Cerebellar cortex (tissue), 1 donor: Measurements from ENCODE around the gene PEF1.
"Not testable (repeated sequence)": the region's sequence is repeated elsewhere in the genome, so short reads cannot be mapped to it uniquely, and the experiment has no call there.

Source experiments
- DNase-seq: peaks from one replicate; pipeline ENCODE4 v3.0.0-alpha.2; 2015; ENCODE audit warnings: low spot score

PEF1 gene

DNA sequence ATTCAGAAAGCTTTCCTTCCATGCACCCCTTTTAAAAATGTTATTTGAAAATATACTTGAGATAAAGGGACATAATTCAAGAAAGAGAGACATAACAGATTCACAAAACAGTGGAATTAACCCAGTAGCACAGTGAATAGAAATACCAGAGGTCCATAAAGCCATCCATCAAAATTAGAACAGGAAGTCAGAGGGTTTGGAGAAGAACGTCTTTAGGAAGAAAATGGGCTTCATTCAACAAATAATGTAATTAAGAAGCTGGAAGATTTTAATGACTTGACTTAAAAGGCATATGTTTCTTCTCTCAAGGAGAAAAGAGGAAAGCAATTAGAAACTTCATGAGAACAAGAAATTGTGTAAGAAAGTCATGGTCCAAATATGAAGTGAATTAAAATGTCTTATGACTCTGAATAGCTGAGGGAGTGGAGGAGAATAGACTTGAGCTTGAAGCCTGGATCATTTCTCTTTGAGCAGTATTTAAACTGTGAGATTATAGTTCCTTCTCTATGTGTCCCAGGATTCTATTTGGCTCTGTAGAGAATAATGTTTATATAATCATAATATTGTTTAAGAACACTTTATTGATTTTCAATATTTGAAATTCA is 35.1 kb downstream of the PEF1 start:
- no peak for DNase-seq

DNA sequence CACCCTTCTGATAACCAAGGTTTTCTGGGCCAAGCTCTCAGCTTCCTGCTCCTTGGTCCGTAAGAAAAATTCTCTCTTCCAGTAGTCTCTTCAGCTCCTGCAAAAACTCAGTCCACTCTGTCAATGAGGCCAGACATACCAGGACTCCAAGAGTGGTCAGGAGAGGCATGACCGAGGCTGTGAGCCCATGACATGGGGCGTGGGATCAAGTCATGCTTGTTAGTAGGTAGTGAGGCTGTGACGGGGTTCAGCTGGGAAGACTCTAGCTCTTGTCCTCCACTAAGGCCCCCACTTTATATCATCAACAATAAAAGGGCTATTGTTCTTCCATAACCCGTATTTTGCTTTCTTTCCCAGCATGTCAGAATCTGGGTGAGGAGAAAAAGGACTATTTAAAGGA is 37.3 kb downstream of the PEF1 start:
- DNase-seq, result no peak

DNA sequence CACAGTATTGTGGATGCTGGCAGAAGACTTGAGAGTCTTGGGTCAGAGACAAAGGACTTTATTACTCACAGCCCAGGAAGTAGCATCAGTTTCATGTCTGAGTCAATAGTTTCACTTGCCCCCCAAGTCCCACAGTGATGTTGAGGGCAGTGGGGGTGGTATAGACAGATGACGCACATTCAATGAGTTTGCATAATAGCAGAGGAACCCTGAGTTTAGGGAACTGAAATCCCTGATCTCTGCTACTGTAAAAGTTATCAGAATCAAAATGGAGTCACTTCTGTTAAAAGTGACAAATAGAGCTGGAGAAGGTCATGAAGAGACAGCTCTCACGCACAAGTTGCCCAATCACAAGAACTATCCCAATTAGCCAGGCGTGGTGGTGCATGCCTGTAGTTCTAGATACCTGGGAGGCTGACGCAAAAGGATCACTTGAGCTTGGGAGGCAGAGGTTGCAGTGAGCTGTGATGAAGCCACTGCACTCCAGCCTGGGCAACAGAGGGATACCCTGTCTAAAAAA is 38.7 kb downstream of the PEF1 start:
- DNase-seq, result no peak

DNA sequence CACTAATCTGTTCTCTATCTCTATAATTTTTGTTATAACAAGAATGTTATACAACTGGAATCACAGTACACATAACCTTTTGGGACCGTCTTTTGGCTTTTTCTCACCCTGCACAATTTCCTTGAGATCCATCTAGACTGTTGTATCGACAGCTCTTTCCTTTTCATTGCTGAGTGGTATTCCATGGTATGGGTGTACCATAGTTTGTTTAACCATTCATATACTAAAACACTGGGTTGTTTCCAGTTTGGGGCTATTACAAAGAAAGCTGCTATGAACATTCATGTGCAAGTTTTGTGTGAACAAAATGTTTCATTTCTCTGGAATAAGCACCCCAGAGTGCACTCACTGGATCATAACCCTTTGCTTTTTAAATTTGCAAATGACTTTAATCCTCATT is 42.6 kb downstream of the PEF1 start:
- DNase-seq, result no peak

DNA sequence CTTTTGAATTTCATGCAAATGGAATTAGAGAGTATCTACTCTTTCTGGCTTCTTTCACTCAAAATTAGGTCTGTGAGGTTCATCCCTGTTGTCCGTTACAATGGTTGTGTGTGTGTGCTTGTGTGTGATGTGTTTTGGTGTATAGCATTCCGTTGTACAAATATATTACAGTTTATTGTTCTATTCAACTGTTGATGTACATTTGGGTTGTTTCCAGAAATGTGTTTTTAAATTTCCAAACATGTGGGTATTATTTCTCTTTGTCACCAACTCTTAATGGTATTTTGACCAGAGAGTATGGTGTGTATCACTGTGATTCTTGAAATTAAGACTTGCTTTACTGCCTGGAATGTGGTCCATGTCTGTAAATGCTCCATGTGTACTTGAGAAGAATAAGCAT is 44.0 kb downstream of the PEF1 start:
- DNase-seq, result no peak

DNA sequence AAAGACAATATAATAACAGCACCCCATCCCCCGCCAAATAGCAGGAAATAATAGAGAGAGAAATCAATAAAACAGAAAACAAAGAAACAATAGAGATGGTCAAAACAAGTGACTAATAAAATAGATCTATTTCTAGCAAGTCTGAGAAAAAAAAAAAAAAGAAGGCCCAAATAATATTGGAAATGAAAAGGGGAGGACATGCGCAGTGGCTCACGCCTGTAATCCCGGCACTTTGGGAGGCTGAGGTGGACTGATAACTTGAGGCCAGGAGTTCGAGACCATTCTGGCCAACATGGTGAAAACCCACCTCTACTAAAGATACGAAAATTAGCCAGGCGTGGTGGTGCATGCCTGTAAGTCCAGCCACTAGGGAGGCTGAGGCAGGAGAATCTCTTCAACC is 45.7 kb downstream of the PEF1 start:
- DNase-seq, result no peak

DNA sequence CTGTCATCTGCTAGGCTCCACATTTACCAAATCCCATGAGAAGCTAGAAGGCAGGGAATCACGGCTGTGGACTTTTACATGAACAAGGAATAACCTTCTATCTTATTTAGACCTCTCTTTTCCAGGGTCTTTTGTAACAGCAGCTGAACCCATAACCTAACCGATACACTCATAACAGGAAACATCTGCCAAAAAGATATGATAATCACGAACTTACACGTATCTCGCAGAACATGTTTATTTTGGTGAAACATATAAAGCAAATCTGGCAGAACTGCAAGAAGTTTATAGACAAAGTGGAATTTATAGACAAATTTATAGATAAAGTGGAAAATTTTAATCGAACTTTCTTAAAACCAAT is 48.0 kb downstream of the PEF1 start:
- DNase-seq, result no peak

DNA sequence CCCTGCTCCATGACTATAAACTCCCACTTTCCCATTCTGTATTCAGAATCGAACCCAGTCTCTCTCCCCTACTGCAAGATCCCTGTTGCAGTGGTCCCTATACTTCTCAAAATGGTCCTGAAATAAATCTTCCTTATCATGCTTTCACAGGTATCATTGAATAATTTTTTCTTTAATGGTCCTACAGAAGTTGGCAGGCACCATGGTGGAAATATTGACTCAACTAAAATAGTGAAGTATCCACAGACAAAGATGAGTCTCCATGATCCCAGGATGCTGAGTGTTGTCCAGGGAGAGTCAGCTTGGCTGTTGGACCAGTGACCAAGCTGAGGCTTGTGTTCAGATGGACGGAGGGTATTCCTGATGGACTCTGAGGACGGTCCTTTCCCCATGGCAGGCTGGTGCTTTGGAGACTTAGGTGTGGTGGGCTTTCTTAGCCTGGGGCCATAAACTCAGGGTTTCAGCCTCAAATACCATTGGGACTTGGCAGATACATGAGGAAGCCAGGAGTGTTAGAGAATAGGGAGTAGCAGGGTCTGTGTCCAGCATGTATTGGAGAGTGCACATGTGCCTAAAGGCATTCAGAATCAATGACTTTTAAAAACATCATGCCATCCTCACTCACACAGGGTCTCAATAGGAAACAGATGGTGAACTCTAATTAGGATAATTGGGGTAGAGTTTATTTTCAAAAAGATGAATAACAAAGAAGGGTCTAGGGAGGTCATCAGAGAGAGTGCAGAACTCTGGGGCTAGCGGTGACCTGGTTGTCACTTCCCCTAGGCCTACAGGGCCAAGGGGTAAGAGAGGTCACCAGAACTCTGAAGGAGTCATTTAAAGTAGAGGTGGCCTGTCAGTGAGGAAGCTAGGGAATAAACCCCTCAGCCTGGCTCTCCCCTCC is 48.6 kb downstream of the PEF1 start:
- DNase-seq, result no peak

DNA sequence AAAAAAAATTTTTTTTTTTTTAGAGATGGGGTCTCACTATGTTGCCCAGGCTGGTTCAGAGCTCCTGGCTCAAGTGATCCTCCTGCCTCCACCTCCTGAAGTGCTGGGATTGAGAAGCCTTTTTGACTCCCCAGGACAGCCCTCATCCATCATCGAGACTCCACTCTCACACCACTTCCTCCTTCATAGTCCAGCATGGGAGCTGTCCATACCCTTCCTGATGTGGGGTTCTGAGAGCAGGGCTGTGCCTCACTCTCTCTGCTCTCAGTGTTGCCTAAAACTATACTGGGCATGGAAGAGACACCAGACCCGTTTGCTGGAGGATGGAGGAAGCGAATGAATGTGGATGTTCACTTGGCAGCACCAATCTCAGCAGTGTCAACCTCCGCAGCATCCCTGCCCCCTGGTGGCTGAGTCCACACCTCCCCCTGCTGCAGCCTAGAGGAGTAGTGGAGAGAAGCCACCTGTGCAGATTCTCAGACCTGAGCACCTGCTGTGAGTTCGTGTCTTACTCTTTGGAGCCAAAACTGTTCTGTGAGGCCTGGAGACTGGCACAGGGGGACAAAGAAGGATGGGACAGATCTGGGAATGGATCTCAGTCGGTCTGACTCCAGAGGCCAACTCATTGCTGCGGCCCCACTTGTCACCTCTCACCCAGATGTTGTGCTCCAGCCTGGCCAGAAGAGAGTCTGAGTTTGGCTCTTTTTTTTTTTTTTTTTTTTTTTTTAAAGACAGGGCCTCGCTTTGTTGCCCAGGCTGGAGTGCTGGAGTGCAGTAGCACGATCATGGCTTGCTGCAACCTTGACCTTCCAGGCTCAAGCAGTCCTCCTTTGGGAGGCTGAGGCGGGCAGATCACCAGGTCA is 50.7 kb downstream of the PEF1 start:
- peak; percentile 68 for DNase-seq

DNA sequence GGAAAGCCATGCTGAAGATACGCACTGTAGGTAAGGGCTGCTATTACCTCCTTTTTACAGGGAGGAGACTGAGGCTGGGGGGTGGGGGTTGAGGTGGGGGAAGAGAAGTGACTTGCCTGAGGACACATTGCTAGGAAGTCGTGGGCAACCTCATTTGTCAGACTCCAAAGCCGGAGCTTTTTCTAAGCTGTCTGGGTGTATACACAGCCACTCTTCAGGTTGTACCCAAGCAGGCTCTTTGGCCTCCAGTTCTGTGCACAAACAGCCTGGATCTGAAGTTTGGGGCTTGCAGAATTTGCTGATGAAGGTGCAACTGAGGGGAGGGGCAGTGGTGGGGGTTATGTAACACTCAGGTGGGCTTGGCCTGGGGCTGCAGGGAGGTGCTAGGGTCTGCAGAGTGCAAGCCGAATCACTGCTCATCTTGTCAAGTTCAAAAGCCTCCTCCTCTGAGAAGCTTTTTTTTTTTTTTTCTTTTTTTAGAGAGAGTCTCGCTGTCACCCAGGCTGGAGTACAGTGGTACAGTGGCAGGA is 51.5 kb downstream of the PEF1 start:
- no peak for DNase-seq

DNA sequence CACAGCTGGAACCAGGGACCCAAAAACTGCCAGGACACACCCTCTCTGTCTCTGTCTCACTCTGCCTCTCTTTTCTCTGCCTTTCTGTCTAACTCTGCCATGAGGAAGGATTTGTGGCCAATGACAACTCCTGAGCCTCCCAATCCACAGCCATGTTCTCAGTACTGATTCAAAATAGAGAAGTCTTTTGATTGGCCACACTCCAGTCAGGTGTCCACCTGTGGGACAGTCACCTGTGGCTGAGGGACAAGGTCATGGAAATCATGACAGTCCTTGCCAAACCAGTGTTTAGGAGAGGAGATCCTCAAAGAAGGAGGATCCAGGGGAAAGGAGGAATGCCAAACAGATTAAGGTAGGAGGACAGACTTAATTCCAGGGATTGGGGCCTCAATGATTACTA is 52.5 kb downstream of the PEF1 start:
- no peak for DNase-seq

DNA sequence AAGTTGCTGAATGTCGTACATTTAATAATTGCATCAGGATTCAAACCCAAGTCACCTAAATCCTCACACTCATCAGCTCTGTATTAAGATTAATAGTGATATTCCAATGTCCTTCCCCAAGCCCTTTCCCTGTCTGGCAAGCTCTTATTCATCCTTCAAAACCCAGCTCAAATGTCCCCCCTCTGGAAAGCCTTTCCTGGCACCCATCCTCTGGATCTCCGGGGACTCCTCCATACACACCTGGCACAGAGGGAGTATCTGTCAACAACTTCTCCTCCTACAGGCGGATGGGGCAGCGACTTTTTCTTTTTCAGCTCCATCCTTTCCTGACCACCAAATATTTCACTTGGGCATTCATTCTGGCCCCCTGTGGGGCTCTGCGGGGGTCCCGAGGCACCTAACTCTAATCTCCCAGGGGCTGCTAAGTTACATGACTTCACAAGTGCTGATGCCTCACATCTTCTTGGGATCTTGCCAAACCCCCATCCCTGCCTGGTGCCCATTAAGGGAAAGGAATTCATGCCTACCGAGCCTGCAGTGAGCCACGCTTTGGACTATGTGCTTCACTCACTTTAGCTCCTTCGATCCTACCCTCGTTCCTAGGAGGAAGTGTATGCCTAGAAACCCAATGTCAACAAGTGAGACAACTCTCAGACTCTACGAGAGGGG is 53.1 kb downstream of the PEF1 start:
- DNase-seq, result no peak

DNA sequence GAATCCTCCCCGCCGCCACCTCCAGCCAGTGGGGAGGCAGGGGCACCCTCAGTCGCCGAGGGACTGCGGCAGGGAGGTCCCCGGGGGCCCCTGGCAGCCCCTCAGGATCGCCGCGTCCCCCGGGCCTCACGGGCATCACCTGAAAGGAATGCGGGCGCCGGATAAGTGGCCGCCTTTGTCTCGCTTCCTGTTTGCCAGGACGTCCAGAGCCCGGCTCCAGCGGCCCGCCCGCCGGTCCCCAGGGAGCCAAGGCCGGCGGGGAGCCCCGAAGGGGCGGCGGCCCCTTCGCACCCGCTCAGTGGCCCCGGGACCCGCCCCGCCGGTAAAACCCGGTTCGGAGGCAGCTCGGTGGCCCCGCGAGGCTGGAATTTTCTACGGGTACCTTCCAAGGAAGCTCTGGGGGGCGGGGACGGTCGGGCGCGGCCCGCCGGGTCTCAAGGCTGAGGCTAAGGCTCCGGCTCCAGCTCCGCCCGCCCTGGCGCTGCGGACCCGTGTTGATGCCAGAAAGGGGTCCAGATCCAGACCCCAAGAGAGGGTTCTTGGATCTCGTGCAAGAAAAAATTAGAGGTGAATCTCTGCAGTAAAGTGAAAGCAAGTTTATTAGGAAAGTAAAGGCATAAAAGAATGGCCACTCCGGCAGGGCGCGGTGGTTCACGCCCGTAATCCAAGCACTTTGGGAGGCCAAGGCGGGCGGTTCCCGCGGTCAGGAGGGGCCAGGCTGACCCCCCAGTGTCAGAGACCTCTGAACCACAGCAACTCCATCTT is 55.7 kb downstream of the PEF1 start:
- DNase-seq, result no peak

DNA sequence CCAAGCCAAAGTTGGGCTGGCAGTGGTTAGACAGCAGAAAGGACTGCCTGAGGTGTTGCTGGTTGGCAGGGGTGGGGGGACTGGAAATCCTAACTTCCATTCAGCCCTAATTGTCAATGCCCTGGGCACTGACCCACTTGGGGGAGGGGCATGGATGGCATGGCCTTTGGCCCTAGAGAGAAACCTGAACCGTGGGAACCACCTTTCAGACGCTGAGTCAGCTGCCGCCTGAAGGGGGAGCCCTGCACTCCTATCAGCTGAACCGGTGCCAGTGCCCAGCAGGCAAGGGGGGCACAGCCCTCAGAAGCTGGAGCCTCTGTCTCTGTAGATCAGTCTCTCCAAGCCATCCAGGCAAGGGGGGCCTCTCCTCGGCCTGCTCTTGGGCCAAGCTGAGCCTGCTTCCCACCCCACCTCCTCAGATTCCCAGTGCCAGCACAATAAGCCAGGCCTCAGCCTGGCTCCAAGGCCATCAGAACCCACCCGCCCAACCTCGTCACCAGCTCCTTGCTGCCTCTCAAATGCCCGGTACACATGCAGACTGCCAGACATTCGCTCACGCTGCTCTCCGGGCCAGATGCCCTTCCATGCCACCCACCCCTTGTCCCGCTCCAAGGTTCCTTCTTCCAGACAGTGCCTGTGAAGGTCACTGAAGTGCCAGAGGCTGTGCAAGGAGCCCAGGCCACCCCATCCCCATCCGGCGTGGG is 56.8 kb downstream of the PEF1 start:
- DNase-seq, result peak; percentile 36

DNA sequence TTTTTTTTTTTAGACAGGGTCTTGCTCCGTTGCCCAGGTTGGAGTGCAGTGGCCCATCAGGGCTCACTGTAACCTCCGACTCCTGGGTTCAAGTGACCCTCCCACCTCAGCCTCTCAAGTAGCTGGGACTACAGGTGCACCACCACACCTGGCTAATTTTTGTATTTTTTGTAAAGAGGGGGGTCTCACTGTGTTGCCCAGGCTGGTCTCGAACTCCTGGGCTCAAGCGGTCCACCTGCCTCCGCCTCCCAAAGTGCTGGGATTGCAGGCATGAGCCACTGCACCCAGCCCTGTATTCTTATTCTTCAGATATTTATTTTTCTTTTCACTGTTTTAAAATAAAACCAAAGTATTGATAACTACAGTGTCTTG is 57.4 kb downstream of the PEF1 start:
- not testable (repeated sequence) for DNase-seq

DNA sequence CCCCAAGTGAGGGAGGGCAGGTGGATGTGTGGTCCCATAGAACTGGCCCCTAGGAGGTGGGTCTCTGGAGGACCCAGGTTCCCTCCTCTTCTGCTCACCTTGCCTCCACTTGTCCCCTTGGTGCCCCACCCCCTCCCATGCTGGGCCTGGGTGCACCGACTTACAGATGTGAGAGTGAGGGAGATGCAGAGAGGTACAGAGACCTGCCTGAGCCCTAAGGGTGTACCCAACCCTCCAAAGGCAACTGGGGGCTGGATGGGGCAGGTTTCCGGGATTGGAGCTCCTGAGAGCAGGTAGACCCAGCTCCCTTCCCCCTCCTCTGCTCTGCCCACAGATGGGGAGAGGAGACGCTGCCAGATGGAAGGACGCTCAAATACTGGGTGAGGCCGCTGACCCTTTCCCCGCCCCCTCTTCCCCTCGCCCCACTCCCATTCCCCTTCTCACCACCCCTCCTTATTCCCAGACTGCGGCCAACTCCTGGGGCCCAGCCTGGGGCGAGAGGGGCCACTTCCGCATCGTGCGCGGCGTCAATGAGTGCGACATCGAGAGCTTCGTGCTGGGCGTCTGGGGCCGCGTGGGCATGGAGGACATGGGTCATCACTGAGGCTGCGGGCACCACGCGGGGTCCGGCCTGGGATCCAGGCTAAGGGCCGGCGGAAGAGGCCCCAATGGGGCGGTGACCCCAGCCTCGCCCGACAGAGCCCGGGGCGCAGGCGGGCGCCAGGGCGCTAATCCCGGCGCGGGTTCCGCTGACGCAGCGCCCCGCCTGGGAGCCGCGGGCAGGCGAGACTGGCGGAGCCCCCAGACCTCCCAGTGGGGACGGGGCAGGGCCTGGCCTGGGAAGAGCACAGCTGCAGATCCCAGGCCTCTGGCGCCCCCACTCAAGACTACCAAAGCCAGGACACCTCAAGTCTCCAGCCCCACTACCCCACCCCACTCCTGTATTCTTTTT is 58.0 kb downstream of the PEF1 start:
- no peak for DNase-seq

DNA sequence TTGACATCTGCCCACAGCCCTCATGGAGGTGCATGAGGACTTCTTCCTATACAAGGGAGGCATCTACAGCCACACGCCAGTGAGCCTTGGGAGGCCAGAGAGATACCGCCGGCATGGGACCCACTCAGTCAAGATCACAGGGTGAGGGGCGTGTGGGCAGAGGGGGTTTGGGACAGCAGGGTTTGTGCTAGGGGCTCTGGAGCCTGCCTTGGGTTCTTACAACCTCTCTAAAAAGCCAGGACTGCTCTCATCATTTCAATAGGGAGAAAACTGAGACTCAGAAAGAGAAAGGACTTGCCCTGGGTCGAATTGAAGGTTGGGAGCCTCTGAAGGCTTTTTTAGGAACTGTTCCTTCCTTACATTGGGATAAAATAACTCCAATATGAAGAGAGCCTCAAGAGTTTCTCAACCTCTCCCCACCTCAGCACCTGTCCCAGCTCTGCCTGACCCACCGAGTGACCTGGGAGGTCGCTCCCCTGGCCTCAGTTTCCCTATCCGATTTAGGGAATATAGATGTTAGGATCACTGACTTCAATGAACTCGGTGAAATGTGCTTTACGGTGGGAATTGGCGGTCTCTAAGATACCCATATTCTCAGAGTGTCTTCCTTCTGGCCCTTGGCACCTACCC is 58.8 kb downstream of the PEF1 start:
- no peak for DNase-seq

DNA sequence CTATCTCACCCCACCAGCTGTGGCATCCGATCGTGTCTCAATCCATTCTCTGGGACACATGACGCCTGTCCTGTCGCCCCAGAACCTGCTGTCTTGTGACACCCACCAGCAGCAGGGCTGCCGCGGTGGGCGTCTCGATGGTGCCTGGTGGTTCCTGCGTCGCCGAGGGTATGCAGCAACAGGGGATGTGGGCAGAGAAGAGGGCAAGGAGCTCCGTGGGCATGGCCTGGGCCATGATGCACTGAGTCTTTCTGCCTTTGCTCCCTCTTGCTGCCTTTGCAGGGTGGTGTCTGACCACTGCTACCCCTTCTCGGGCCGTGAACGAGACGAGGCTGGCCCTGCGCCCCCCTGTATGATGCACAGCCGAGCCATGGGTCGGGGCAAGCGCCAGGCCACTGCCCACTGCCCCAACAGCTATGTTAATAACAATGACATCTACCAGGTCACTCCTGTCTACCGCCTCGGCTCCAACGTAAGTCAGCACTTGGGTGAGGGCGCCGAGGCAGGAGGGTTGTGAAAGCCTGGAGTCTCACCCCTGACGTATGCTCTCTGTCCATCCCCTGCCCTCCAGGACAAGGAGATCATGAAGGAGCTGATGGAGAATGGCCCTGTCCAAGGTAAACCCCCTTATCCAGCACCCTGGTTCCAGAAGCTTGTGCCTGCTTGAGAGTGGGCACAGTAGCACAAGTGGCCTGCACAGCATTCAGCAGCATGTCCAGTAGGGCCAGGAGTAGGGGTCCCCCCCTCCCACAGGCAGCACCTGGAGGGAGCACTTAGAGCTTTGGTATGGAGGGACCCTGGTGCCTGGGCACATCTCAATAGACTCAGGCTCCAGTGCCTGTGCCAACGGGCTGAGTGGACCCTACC is 59.6 kb downstream of the PEF1 start:
- no peak for DNase-seq
